ENCODE measurements around the gene PAGE2B.

- TF ChIP-seq CTCF (IDR thresholded peaks at IDR 0.05; ENCODE audit: insufficient read depth, low read length, poor library complexity, severe bottlenecking) (no peak), EZH2phosphoT487 (conservative IDR thresholded peaks at IDR 0.05; ENCODE audit: low read length) (no peak)
Measured at GRCh38 chrX:55111578-55112254, 36.9 kb downstream of the PAGE2B start.

Data from SU-DHL-6 (cell line).